Activated gamma-delta T cell treated with Interleukin-2 at 50 U/mL for 16 hours (primary cell): Measurements from ENCODE around the gene MTERF4.
"Not testable (repeated sequence)": the region's sequence is repeated elsewhere in the genome, so short reads cannot be mapped to it uniquely, and the experiment has no call there.

Experiments used
- DNase-seq: peaks from one replicate; pipeline ENCODE4 v3.0.0-alpha.2; 2020

The MTERF4 gene

DNA sequence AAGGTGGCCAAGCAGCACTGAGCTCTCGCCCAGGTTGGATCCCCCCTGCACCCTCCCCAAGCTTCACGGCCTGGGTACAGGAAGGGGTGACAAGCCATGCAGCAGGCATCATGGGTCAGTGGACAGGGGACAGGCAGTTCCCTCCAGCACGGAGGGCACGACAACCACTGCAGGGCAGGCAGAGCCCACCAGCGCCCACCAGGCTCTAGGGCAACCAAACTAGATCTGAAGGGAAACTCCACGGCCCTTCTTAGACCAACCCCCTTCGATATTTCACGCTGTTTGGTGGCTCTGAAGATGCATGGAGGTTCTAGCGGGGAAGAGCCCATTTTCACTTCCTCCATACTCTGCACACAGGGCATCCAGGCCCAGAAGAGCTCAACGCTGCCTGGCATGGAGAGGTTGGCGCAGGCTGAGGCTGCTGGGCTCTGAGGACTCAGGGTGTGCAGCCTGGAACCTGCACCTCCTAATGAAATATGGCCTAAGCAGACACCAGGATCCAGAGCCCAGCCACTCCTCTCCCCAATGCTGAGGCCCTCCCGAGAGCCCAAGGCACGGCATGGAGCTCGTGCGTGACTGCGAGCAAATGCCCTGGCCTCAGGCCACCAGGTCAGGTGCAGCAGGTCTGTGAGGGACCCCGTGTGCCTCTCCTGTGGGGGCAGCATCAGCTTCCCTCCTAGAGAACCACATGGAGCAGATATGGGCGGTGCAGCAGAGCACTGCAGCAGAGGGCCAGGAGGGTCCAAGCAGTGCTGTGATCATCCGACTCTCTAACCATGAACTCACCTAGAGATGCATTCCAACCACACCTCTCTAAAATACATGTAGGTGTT lies 8.7 kb upstream of the MTERF4 start:
- DNase-seq = no peak

- no peak for DNase-seq
Measured at GRCh38 chr2:241110089-241110606, 8.1 kb upstream of the MTERF4 start.

DNA sequence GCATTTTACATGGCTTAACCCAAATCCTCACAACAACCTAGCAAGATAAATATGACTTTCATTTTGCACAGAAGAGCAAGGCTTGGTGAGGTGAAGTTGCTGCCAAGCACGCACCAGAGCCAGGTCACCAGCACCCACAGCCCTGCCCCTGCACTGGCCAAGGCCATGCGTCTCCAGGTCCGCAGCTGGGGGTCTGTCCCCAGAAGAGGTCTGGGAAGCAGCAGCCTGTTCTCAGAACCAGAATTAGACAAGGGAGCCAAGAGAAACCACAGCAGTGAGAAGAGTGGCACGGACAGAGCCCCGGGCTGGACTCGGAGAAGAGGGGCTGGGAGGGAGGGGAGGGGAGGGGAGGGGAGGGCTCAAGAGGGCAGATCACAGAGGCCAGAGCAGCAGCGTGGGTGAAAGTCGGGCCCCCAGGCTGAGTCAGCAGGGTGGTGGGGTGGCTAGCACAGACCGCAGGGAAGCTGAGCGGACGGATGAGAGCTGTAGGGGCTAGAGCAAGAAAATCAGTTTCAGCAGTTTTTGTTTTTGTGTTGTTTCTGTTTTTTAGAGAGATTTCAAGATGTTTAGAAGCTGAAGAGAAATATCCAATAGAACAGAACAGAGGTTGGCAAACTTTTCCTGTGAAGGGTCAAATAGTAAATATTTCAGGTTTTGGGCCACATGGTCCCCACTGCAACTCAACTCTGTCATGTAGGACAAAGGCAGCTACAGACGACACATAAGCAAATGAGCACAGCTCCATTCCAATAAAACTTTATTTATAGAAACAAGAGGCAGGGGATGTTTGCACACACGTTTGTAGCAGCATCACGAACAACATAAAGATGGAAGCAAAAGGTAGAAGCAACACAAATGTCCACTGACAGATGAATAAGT lies 7.4 kb upstream of the MTERF4 start:
- no peak for DNase-seq

DNA sequence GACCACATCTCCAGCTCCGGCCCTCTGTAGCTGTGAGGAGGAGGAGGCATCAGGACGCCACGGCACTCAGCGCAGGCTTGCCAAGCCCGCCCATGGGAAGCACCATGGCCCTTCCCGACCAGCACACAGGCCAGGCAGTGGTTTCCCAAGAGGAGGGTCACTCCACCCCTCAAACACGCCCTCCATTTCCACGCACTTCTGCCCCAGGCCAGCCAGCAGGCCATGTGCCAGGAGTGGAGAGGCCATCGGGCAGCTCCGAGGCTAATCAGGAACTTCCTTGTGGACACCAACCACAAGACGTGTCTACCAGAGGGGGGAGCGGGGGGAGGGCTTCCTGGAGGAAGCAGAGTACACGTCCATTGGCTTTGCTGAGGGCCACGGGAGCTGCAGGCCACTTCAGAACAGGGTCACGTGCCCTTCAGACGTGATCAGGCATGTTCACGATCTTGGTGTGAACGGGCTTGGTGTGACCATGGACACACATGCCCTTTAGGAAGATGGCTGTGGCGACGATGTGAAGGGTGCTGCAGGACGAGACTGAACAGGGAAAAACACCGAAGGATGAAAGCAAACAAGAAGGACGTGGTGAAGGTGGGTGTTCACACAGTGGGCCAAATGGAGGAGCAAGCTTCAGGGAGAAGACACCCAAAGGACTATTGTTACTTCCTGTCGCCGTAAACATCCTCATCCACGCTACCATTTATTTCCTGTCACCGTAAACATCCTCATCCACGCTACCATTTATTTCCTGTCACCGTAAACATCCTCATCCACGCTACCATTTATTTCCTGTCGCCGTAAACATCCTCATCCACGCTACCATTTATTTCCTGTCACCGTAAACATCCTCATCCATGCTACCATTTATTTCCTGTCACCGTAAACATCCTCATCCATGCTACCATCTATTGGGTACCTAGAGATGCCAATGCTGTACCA lies 6.5 kb upstream of the MTERF4 start:
- DNase-seq = no peak

GRCh38 chr2:241107031-241107783 lies 5.1 kb upstream of the MTERF4 start:
- no peak for DNase-seq

- DNase-seq = no peak
Measured at GRCh38 chr2:241105641-241106040, 3.6 kb upstream of the MTERF4 start.

- DNase-seq = not testable (repeated sequence)
Measured at GRCh38 chr2:241104611-241105010, 2.5 kb upstream of the MTERF4 start.

GRCh38 chr2:241103176-241103595 lies 1.1 kb upstream of the MTERF4 start:
- no peak for DNase-seq

DNA sequence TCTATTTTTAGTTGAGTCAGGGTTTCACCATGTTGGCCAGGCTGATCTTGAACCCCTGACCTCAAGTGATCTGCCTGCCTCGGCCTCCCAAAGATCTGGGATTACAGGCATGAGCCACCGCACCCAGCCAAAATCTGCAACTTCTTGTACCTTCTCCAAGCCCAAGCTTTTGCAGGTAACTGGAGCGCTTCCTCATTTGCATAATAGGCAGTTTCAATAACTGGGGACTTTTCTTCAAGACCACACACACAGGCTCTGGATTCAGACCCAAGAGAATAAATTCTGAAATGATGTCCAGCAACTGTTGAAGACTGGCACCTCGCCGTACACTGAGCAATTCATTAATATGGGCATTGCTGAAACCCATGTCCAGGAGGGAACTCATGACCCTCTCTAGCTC lies 2.8 kb downstream of the MTERF4 start:
- DNase-seq = no peak

DNA sequence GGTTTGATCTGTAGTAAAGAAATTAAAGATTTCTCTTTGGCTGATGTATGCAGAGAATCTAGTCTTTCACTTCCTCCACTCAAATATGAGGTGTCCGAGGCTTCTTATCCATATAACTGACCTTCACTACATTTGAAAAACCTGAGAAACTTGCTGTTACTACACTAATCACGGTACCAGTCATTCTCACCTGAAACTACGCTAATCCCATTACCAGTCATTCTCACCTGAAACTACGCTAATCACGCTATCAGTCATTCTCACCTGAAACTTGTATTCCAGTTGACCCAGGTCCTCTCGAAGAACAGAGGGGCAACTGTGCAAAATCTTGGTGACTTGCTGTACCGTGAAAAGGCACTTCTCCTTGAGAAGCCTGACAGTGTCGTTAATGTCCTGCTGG lies 5.1 kb downstream of the MTERF4 start:
- DNase-seq = no peak

DNA sequence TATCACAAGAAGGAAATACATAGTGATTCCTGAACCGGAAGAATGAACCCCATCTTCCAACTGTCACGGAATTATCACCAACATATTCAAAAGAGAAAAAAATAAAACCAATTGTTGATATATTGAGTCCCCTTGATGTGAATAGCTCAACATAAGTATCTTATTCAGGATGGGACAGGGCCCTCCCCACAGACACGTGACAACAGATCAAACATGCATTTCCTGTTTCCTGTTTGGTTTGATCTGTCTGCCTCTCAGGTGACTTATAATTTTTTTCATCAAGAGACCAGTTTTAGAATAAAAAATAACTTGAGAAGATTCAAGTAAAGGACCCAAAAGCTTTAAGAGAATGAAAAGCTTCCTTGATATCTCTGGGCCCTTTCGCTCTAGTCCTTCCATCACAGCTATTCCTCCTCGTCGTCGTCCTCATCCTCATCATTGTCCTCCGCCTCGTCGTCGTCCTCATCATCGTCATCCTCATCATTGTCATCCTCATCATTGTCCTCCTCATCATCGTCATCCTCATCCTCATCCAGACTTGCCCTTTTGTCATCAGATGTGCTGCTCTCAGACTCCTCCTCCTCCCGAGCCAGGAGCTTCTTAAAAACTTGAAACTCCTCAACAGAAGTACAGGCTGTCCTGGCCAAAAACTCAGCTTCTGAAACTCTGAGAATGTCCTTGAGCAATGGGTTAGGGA lies 6.3 kb downstream of the MTERF4 start:
- DNase-seq = peak; percentile 53

DNA sequence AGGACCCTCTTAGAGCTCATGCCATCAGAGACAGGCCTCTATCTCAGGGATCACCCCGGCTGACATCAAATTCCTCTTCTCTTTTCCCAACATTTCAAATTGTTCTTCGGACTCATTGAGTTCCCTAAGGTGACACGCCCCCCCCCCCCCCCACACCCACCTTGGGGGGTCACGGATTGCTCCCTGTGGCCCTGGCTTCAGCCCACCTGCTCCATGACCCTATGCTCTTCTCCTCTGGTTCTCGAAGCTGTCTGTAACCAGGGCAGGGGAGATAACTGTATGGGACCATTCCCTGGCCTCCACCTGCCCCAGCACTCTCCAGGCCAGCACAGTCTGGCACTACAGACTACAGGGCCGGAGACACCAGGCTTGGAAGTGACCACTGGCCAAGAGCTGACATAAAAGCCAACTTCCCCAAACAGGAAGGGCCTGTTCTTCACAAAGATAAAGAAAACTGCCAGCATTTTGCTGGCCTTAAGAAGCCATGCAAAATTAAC lies 7.1 kb downstream of the MTERF4 start:
- DNase-seq = no peak

- no peak for DNase-seq
Measured at GRCh38 chr2:241094172-241094571, 7.9 kb downstream of the MTERF4 start.

GRCh38 chr2:241093133-241093781 lies 8.8 kb downstream of the MTERF4 start:
- not testable (repeated sequence) for DNase-seq

- no peak for DNase-seq
Measured at GRCh38 chr2:241092677-241093076, 9.4 kb downstream of the MTERF4 start.

GRCh38 chr2:241091734-241092445 lies 10.2 kb downstream of the MTERF4 start:
- no peak for DNase-seq

DNA sequence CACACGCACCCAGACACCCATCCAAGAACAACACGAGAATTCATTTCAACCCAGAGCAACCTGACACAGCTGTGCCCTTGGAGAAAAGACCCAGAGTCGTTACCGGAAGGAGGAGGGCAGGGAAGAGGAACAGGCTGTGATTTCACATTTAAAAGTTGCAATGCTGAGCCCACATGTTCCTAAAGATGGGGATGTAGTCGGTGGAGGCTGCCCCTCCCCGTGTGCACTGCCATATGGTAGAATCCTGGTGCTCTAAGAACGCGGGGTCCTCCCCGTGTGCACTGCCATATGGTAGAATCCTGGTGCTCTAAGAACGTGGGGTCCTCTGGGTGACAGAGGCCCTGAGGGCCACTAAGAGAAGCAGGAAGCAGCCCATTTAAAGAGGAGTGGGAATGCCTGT lies 10.9 kb downstream of the MTERF4 start:
- DNase-seq = no peak

- no peak for DNase-seq
Measured at GRCh38 chr2:241088791-241089732, 13.0 kb downstream of the MTERF4 start.

- no peak for DNase-seq
Measured at GRCh38 chr2:241088376-241088775, 13.7 kb downstream of the MTERF4 start.
